ENCODE results near the gene DUSP12. TPM values are rescaled to one million over a fixed set of nuclear protein-coding genes. Genes with fewer than 3 reads are reported as not detected.
A peak's percentile ranks its signal among the peaks of the same experiment; 100 is the strongest.

The DUSP12 gene
- total and polyA plus RNA-seq, 9 of the 15 experiments (the other 6 are each of a cell fraction or from before 2014, with no cell fraction given), result 10.4 to 81.4 (median 43.6) TPM

GRCh38 chr1:161721738-161722343, 27.7 kb upstream of the DUSP12 start (continued):
- TF ChIP-seq EP400 (IDR thresholded peaks at IDR 0.05) (peak; percentile 65; the same call in 1 of the 2 replicates), NFIC (IDR thresholded peaks at IDR 0.05) (peak; percentile 70), SRSF1 (IDR thresholded peaks at IDR 0.05; ENCODE audit: low read depth, low read length) (no peak), CHD7 (IDR thresholded peaks at IDR 0.05; ENCODE audit: low read depth, low read length) (no peak), SUPT5H (IDR thresholded peaks at IDR 0.05) (0 out of 2 replicates have a peak, but pooled peaks have one; percentile 30), GTF2B (IDR thresholded peaks at IDR 0.05; ENCODE audit: extremely low read depth, insufficient read length) (no peak), HOXB6 (CRISPR knock-in tag; IDR thresholded peaks at IDR 0.05; ENCODE audit: borderline replicate concordance) (no peak), PHF21A (IDR thresholded peaks at IDR 0.05; ENCODE audit: borderline replicate concordance, low read depth) (no peak), GATAD2B (IDR thresholded peaks at IDR 0.05; ENCODE audit: borderline replicate concordance) (no peak), TCF3 (CRISPR knock-in tag; IDR thresholded peaks at IDR 0.05) (peak; percentile 57), BHLHE40 (IDR thresholded peaks at IDR 0.05; ENCODE audit: low read length) (peak; percentile 75), ZNF212 (CRISPR knock-in tag; IDR thresholded peaks at IDR 0.05) (no peak), E4F1 (CRISPR knock-in tag; IDR thresholded peaks at IDR 0.05; ENCODE audit: borderline replicate concordance) (no peak), MED1 (CRISPR knock-in tag; IDR thresholded peaks at IDR 0.05; ENCODE audit: borderline replicate concordance) (no peak)
